Suppressor macrophage (primary cell): ENCODE data around the gene TMEM266.
A peak's percentile ranks its signal among the peaks of the same experiment; 100 is the strongest.

Source experiments
- DNase-seq, 4 experiments: peaks; one replicate each; pipeline ENCODE4 v3.0.0-alpha.2; 2020 to 2022

TMEM266 gene

DNA sequence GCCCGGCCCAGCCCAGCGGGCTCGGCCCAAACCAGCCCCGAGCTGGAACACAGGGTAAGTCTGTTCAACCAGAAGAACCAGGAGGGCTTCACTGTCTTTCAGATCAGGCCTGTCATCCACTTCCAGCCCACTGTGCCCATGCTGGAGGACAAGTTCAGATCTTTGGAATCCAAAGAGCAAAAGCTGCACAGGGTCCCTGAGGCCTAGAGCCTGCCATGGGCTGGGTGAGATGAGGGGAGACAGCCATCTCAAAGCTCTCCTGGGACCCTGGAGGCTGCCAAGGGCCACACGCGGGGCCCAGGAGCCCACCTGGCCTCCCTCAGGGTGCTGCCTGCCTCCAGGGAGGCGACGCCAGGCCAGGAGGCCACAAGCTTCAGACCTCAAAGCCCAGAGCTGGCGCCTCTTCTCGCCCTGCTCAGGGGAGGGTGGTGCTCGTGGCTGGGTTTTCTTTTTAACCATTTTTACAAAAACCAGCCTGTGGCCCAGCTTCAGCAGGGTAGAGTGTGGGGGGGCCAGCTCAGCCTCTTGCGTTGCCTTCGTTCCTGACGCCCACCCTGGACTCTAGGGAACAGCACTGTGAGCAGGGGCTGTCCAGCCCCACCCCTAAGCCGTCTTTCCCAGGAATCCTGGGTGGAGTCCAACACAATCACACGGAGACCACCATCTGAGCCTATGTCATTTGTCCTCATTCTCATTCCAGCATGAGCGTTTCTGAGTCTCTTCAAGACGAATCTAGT lies 144.5 kb downstream of the TMEM266 start:
- DNase-seq: no peak

- DNase-seq: no peak
Measured at GRCh38 chr15:76204916-76205460, 145.2 kb downstream of the TMEM266 start.

DNA sequence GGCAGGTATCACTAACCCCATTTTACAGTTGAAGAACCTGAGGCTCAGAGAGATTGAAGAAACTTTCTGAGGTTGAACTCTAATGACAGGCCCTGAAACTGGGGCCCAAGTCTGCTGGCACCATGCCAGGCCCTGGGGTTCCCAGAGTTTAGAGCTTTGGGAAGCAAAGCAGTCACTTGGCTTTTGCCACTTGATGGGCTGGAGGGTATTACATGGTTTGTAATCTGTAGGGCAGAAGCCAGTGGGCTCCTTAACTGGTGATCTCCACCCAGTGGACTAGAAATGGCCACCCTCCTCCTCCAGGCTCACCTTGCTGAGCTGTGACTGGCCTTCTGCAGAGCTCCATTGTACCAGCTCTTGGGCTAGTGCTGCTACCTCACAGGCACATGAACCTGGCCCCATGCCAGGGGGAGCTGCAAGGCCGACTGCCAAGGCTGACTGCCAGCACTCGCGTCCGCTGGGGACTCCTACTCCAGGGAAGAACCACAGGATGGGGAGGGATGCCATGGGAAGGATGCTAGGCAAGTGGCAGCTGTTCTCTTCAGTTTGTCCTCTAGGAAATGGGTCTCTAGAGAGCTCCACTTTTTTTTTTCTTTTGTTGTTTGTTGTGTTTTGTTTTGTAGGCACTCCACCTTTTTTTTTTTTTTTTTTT lies 146.7 kb downstream of the TMEM266 start:
- no peak for DNase-seq

DNA sequence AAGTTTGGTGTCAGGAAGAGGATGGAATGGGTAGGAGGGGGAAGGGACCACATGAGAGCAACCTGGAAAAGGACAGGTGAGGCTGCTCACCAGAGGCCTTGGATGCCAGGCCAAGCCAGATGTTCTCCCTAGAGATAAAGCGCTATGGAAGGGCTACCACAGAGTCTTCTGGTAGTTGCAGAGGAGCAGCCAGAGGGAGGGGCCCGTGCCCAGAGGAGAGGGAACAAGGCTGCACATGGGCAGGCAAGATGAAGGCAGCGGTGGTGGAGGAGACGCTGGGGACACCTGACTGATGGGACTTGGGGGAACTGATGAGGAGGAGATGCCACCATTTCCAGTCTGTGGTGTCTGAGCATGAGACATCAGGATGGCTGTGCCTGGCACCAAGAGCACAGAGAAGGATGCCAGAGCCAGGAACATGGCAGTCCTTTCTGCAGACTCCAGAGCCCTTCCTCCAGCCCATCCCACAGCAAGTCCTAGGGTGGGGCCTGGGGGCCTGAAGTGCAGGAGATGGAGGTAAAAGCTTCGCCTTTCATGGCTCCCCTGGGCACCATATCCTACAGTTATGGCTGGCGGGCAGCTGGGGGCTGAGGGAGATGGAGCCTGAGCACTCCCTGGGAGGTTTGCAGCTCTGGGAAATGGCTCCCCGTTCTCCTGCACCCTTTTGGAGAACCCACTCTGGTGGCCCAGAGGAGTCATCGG lies 148.4 kb downstream of the TMEM266 start:
- DNase-seq: no peak

- DNase-seq: no peak
Measured at GRCh38 chr15:76208786-76209424, 149.1 kb downstream of the TMEM266 start.

- no peak for DNase-seq
Measured at GRCh38 chr15:76209523-76209922, 149.7 kb downstream of the TMEM266 start.

DNA sequence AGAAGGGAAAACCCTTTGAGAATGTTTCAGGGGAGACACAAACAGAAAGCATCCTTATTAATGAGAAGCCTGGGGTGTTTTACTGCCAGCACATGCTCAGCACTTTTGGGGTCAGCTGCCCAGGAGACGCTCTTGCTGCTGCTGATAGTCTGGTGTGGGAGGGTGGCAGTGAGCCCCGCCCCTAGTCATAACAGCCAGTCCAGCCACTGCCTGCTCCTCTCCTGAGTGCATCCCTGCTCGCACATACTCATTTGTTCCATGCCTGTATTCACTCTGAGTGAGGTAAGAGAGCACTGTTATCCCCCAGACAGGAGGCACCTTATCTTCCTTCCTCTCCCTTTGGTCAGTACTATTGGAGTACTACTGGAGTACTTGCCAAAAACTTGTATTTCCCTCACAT lies 150.2 kb downstream of the TMEM266 start:
- DNase-seq: no peak

- no peak for DNase-seq
Measured at GRCh38 chr15:76215634-76216033, 155.8 kb downstream of the TMEM266 start.

DNA sequence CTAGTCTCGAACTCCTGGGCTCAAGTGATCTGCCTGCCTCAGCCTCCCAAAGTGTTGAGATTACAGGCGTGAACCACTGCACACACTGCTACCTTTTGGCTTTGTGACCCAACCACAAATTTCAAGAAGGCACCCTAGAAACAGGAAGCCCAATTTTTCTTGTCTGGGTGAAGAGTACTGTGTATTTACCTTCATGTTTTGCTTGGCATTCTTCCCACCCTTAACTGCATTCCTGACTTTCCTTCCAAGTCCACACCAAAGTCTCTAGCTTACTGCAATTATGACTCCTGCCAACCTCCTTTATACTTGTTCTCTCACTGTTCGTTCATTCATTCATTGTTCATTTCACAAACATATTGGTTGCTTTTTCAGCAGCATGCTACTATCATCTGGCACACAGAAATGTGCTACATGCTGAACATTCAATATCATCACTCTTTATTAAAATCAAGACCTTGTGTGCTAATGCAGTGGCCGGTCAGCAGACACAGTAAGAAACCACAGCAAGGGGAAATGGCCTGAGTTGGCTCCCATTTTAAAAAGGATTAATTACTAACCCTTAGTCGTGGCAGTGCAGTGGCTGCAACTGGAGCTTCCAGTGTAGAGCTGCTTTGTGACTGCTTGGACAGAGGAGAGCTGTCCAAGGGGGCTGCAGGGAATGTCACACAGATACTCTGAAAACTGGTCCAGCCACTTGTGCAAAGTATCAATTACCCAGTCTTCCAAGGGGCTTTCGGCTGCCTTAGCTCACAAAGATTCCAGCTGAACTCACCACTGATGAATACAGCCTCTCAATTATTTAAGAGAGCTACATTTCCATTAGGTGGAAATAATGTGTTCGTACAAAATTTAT lies 157.5 kb downstream of the TMEM266 start:
- DNase-seq: no peak

- no peak for DNase-seq
Measured at GRCh38 chr15:76217882-76218217, 158.1 kb downstream of the TMEM266 start.

DNA sequence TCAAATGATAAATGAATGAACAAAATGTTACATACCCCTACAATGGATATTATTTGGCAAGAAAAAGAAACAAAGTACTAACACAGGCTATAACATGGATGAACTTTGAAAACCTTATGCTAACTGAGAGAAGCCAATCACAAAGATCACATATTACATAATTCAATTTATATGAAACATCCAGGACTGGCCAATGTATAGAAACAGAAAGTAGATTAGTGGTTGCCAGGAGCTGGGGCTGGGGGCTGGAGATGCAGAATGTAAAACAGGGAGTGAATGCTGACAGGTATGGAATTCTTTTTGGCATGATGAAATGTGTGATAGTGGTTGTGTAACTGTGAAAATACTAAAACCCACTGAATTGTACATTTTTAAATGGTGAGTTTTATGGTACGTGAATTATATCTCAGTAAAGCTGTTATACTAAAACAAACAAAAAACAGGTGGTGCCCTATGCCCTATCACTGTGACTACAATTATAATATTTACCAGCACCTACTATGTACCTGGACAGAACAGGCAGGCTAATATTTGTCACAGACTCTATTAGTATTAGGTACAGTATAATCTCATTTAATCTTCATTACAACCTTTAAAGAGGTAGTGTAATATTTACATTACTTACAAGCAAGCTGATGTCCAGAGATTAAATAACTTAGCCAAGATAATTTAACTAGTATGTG lies 161.4 kb downstream of the TMEM266 start:
- DNase-seq: no peak

DNA sequence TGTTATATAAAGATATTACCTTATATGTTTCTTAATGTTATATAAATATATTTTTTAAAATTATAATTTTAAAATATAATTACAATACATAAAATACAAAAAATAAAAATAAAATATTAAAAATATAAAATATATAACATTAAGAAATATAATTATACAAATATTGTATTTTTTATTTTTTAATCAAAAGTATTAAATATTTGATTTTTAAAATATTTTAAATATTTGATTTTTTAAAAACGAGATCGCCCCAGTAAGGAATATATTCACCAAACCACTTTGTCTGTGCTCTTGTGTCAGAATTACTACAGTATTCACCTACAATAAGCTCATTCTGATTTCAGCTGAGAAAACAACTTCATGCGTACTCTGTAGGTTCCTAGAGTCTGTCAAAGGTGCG lies 162.4 kb downstream of the TMEM266 start:
- no peak for DNase-seq

DNA sequence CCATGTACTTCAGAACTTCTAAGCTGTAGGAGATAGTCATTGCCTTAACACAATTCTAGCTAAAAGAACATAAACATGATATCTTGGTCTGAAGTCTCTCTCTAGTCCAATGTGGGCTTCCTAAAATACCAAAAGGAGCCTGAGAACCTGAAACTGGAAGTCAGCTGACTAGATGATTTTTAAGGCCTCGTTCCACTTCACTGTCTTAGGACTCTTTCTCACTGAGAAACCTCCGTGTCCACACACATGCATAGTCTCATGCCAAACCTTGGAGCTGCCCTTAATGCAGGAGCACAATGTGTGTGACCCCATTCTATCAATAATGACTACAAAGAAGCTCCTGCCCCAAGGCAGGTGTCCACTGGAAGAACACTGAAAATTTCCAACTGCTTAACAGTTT lies 163.7 kb downstream of the TMEM266 start:
- no peak for DNase-seq

- DNase-seq: no peak
Measured at GRCh38 chr15:76229266-76229665, 169.5 kb downstream of the TMEM266 start.

- DNase-seq: no peak
Measured at GRCh38 chr15:76233921-76234320, 174.1 kb downstream of the TMEM266 start.

- DNase-seq: no peak
Measured at GRCh38 chr15:76234337-76234889, 174.6 kb downstream of the TMEM266 start.

DNA sequence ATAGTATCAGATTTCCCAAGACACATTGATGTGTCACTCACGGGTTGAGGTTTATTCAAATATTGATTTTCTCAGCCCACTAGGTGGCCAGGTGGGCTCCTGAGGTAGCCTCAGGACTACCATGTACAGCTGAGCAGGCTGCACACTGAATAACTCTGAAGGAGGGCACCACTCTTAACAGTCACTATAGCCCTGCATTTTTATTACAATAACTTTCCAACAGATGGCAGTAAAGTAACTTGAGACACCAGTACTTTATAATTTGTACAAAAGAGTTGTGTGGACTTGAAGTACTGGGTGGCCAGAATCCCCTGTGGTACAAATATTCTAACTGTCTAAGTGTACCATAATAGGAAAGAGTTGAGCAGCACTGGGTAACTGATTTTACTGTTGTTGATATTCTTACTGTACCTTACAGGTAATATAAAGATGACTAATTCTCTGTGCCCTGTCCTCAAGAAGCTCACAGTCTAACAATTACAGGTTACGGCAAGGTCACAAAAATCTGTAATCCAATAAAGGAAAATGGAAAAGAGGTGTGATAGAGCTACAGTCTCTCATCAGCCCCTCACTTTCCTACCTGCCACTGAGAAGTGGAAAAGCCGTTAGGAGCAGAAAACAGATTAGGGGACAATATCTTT lies 175.5 kb downstream of the TMEM266 start:
- peak in 3 of 4 experiments; percentile 14 to 66 (median 53) for DNase-seq

DNA sequence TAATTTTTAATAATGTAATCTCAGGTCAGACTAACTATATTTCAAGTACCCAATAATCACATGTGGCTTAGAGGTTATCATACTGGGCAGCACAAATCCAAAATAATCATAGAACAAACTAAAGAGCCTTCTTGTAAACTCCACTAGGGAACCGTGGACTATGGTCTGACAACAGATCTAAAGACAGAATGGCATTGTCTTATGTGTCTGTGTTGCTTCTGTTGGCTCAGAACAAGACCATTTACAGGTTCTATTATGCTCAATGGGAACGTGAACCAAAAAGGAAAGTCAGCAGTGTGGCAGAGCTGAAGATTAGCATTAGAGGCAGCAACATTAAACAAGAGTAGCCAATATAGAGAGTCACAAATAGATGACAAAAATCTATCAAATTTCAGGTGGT lies 176.6 kb downstream of the TMEM266 start:
- DNase-seq: no peak

DNA sequence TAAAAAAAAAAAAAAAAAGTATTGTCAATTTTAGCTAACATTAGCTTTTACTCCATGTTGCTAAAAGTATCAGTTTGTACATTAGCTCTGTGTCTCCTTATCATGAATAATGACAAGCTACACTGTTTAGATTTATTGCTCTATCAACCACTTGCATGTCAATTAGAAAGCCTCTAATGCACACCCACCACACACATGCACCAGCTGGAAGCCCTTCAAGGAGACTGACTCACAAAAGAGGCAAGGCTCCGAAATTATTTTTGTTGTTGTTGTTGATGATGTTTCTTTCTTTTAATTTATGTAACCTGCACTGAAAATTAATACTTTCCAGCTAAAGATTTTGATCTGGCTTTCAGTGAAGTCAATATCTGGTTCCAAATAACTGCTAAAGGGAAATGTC lies 180.0 kb downstream of the TMEM266 start:
- DNase-seq: no peak

- no peak for DNase-seq
Measured at GRCh38 chr15:76245072-76245610, 185.4 kb downstream of the TMEM266 start.
